NT2/D1 (cell line): ENCODE measurements around the gene FARS2.

Source experiments
- YY1 ChIP-seq: IDR thresholded peaks from 2 replicates; pipeline ENCODE4 v1.6.1; 2011; ENCODE audit not compliant: insufficient read length, insufficient read depth
- ZNF274 ChIP-seq: IDR thresholded peaks from 2 replicates; pipeline ENCODE4 v1.6.1; 2011; ENCODE audit warnings: mild to moderate bottlenecking, low read depth, low read length

DNA sequence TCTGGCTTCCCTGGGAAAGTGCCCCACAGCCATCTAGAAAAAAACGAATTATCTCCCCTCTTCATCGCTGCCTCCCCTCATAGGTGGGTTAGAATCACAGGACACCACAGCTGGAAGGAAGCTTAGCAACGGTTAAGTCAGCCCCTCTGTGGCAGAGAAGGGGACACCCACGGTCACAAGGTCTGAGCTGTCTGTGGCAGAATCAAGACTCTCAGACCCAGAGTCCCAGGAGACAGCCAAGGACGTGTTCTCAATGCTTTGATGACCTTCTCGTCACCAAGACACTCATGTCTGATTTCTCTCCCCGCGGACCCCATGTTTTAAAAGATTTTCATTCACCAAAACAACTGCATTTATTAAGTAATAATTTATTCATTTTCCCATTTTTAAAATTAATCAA is 523.9 kb downstream of the FARS2 start:
- TF ChIP-seq ZNF274 (no peak), YY1 (no peak)
